ENCODE results near the gene SPDEF.

SPDEF gene

DNA sequence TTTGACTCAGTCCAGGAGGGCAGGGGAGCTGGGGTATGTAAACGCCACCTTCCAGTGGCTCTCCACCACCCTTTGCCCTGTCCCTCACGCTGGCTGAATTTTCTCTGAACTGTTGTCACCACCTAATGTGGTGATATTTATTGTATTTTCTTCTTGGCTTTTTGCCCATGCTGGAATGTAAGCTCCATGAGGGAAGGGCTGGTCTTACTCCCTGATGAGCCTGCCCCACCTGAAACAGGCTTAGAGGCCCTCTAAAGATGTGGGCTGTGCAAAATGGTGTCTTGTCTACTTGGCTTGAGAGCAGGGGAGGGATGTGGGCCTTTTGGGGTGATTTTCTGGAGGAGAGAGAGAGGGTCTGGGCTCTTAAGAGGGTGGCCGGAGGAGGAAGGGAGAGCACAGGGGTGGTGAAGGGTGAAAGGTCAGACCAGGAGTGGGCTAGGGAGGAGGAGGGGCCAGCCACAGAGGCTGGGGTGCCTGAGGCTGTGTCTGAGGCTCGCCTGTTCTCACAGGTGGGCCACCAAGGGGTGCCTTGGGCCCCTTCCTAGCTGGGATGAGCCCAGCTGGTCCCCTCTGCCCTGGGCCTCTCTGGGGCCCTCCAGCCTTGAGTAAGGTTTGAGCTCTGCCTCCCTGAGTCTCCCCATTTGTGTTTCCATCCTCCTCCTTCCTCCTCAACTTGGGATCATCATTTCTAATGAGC lies 37.3 kb downstream of the SPDEF start:
- no peak overlapping the region for H3K4me3 ChIP-seq (replicated peaks in 1 of 2; ENCODE audit: low read depth in 2 of 2, low read length in 2 of 2)
- no peak for DNase-seq (ENCODE audit: low read depth in 2 of 2)
- TF ChIP-seq, protein P1, sequence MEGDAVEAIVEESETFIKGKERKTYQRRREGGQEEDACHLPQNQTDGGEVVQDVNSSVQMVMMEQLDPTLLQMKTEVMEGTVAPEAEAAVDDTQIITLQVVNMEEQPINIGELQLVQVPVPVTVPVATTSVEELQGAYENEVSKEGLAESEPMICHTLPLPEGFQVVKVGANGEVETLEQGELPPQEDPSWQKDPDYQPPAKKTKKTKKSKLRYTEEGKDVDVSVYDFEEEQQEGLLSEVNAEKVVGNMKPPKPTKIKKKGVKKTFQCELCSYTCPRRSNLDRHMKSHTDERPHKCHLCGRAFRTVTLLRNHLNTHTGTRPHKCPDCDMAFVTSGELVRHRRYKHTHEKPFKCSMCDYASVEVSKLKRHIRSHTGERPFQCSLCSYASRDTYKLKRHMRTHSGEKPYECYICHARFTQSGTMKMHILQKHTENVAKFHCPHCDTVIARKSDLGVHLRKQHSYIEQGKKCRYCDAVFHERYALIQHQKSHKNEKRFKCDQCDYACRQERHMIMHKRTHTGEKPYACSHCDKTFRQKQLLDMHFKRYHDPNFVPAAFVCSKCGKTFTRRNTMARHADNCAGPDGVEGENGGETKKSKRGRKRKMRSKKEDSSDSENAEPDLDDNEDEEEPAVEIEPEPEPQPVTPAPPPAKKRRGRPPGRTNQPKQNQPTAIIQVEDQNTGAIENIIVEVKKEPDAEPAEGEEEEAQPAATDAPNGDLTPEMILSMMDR (IDR thresholded peaks at IDR 0.05; ENCODE audit: low read depth, low read length): no peak

DNA sequence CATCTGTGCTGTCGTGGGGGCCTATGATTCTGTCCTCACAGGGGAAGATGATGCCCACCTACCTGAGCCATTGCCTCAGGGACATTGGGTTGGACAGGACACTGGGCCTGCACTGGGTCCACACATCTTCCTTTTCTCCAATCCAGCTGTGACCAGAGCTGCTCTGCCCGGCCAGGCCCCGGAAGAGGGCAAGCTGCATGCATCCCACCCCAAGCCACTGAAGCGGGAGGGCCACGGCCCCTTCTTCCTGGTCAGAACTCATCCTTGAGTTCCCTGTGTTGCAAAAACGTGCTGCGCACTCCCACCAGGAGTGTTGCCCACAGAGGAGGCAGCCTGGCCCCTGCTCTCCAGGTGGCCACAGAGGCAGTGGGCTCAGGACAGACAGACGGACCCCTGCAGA lies 38.2 kb downstream of the SPDEF start:
- no peak for DNase-seq (ENCODE audit: low read depth in 2 of 2)
- TF ChIP-seq, protein P1 (IDR thresholded peaks at IDR 0.05; ENCODE audit: low read depth, low read length): no peak
- no peak overlapping the region for H3K4me3 ChIP-seq (replicated peaks in 1 of 2; ENCODE audit: low read depth in 2 of 2, low read length in 2 of 2)

DNA sequence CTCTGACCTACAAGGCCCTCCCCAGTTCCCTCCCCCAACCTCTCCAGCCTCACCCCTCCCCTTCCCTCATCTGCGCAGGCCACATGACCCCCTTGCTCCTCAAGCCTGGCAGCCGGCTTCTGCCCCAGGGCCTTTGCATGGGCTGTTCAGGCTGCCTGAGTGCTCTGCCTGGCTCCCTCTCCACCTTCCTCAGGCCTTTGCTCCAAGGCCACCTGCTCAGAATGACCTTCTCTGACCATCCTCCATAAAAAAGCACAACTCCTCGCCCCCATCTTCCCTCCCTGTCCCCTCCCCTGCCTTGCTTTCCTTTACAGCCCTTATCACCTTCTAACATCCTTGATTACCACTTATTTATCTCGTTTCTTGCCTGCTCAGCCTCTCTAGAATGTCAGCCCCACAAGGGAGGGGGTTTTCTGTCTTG lies 38.7 kb downstream of the SPDEF start:
- TF ChIP-seq, protein P1 (IDR thresholded peaks at IDR 0.05; ENCODE audit: low read depth, low read length): no peak
- no peak for DNase-seq (ENCODE audit: low read depth in 2 of 2)
- H3K4me3 ChIP-seq (replicated peaks in 1 of 2; ENCODE audit: low read depth in 2 of 2, low read length in 2 of 2): no peak overlapping the region

DNA sequence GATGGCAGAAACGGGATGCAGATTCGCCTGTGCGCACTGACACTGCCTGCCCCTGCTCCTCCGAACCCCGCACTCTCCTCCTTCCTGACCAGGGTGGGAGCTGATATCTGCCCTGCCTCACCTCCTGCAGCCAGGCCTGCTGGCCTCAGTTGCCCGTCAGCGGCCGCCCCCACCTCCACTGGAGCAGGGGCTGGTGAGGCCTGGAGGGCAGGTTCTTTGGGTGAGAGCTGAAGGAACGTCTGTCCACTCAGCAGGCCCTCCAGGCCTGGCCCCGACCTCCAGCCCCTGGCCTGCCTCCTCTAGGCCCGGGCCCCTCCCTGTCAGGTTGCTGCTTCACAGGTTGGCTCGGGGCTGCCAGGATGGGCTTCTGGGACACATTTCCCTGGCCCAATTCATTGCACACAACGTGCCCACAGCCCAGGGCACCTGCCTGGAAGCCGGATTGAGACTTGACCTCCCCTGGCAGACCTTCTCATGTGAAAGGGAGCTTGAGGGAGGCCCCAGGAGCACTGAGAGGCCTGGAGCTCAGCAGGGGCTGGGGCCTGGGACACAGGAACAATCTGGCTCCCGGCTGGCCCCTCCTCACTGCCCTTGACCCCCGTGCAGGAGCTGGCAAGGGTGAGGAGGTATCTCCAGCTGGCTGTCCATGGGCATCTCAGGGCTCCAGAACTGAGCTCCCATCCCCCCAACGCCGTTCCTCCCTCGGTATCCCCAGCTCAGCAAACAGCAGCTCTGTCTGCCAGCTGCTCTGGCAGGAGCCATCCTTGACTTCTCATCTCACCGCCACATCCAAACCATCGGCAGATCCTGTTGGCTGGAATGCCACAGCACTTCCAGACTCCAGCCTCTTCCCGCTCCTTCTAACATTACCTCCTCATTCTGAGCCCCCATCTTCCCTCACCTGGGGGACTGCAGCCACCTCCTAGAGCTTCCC lies 39.5 kb downstream of the SPDEF start:
- TF ChIP-seq, protein P1 (IDR thresholded peaks at IDR 0.05; ENCODE audit: low read depth, low read length): no peak
- DNase-seq (ENCODE audit: low read depth in 2 of 2): no peak
- H3K4me3 ChIP-seq (replicated peaks in 1 of 2; ENCODE audit: low read depth in 2 of 2, low read length in 2 of 2): no peak overlapping the region

DNA sequence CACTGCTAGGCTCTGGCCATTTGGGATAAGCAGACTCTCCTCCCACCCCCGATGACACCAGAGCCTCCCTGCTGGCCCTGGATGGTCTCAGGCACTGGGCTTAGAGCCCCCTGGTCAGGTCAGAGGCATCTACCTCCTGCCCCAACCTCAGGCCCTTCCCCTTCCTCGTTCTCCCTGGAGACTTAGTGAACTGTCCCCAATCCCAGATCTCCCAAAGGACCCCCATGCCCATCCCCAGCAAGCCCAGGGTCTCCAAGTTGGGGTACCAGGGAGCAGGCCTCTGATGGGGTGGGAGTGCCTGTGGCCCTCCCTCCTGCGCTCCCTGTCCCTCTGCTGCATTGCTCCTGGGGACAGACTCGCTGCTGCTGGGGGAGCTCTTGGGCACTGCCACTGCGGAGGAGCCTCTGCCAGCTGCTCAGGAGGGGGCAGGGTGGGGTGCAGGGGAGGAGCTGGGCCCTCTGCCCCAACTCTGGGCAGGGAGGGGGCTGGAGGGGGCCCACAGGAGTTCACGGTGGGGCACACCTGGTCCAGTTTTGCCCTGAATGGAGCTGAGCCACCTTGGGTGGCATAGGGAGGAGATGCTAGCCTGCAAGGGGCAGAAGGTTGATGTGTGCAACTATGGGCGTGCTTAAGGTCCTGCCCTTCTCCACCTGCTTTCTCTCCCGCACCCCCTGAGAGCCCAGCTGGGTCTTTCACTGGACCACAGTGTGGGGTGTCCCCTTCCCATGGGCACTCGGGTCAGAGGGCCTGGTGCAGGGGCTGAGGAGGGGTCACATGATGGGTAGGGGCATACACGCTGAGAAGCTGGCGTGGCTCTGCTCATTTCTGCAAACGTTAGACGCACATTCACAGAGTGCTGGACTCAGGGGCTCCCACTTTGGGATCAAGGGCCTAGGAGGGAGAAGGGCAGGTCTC lies 40.4 kb downstream of the SPDEF start:
- H3K4me3 ChIP-seq (replicated peaks in 1 of 2; ENCODE audit: low read depth in 2 of 2, low read length in 2 of 2): no peak overlapping the region
- TF ChIP-seq, protein P1 (IDR thresholded peaks at IDR 0.05; ENCODE audit: low read depth, low read length): no peak
- DNase-seq (ENCODE audit: low read depth in 2 of 2): no peak

Measured in cardiac fibroblast (primary cell).